ENCODE results near the gene ZFAND5. TPM values are rescaled to one million over a fixed set of nuclear protein-coding genes. Genes with fewer than 3 reads are reported as not detected.

Gene ZFAND5
- total and polyA plus RNA-seq, 4 donors: 147 to 369 (median 169) TPM

GRCh38 chr9:72399391-72399790 is 34.4 kb upstream of the ZFAND5 start:
- peaks cover 0 to 4% (median 0%) of the 10 kb centered on the region in 5 donors for H3K4me1 ChIP-seq (ENCODE audit: control insufficient read depth in 5 of 5, insufficient read depth in 5 of 5, low read length in 5 of 5)
- DNase-seq: no peak
- ATAC-seq (ENCODE audit: insufficient read depth, low FRiP score): no peak
- H3K27me3 ChIP-seq (ENCODE audit: control insufficient read depth in 3 of 3, insufficient read depth in 3 of 3, low read length in 2 of 3): no peaks in the 10 kb centered on the region
- H3K9ac ChIP-seq (ENCODE audit: insufficient read depth in 1 of 2, low read length in 2 of 2): no peak overlapping the region
- H3K27ac ChIP-seq (ENCODE audit: low read depth in 1 of 2, low read length in 1 of 2): no peak overlapping the region
- no peaks in the 10 kb centered on the region for H3K36me3 ChIP-seq (ENCODE audit: control insufficient read depth in 4 of 4, insufficient read depth in 4 of 4, low read length in 4 of 4)
- no peak overlapping the region for H3K4me3 ChIP-seq
- 95% methylated on average over 2 of the region's 2 CpGs for WGBS, 2 donors
- H3K9me3 ChIP-seq (ENCODE audit: control insufficient read depth in 4 of 4, insufficient read depth in 3 of 4, low read length in 3 of 4): no peaks in the 10 kb centered on the region
- TF ChIP-seq, protein P1, sequence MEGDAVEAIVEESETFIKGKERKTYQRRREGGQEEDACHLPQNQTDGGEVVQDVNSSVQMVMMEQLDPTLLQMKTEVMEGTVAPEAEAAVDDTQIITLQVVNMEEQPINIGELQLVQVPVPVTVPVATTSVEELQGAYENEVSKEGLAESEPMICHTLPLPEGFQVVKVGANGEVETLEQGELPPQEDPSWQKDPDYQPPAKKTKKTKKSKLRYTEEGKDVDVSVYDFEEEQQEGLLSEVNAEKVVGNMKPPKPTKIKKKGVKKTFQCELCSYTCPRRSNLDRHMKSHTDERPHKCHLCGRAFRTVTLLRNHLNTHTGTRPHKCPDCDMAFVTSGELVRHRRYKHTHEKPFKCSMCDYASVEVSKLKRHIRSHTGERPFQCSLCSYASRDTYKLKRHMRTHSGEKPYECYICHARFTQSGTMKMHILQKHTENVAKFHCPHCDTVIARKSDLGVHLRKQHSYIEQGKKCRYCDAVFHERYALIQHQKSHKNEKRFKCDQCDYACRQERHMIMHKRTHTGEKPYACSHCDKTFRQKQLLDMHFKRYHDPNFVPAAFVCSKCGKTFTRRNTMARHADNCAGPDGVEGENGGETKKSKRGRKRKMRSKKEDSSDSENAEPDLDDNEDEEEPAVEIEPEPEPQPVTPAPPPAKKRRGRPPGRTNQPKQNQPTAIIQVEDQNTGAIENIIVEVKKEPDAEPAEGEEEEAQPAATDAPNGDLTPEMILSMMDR (IDR thresholded peaks at IDR 0.05; ENCODE audit: control extremely low read depth, extremely low read depth): no peak

GRCh38 chr9:72396247-72397091 is 31.5 kb upstream of the ZFAND5 start:
- TF ChIP-seq, protein P1 (IDR thresholded peaks at IDR 0.05; ENCODE audit: control extremely low read depth, extremely low read depth): no peak
- Histone ChIP-seq H3K36me3 (ENCODE audit: control insufficient read depth in 4 of 4, insufficient read depth in 4 of 4, low read length in 4 of 4) (no peaks in the 10 kb centered on the region), H3K4me3 (no peak overlapping the region), H3K4me1 (ENCODE audit: control insufficient read depth in 5 of 5, insufficient read depth in 5 of 5, low read length in 5 of 5) (peaks cover 0 to 4% (median 0%) of the 10 kb centered on the region in 5 donors), H3K9ac (ENCODE audit: insufficient read depth in 1 of 2, low read length in 2 of 2) (no peak overlapping the region), H3K27me3 (ENCODE audit: control insufficient read depth in 3 of 3, insufficient read depth in 3 of 3, low read length in 2 of 3) (no peaks in the 10 kb centered on the region), H3K27ac (ENCODE audit: low read depth in 1 of 2, low read length in 1 of 2) (peak overlapping the region in 1 of 2 donors; percentile 68), H3K9me3 (ENCODE audit: control insufficient read depth in 4 of 4, insufficient read depth in 3 of 4, low read length in 3 of 4) (no peaks in the 10 kb centered on the region)
- 30 to 33% methylated on average over 7 of the region's 7 CpGs for WGBS, 2 donors
- DNase-seq (peak in 2 of 3 donors; percentile 35 to 59), ATAC-seq (ENCODE audit: insufficient read depth, low FRiP score) (peak; percentile 88)

DNA sequence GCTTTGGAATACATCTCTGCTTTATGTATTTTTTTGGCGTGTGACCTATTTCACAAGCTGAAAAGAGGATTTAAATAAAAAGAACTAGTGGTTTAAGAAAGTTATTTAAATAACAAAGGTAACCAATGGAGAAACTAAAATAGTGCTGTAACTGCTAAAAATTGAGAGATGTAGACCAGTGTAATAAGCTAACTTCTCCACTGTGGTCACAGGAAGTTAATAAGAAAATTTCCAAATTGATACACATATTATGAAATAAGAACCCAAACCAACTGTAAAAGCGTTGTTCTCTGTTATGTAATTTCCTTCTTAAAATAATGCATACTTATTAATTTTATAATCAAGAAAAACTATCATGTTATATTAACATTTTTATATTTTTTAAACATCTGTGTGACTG is 29.1 kb upstream of the ZFAND5 start:
- no peak for DNase-seq
- no peaks in the 10 kb centered on the region for H3K36me3 ChIP-seq (ENCODE audit: control insufficient read depth in 4 of 4, insufficient read depth in 4 of 4, low read length in 4 of 4)
- H3K9ac ChIP-seq (ENCODE audit: insufficient read depth in 1 of 2, low read length in 2 of 2): no peak overlapping the region
- no peak overlapping the region for H3K4me3 ChIP-seq
- H3K27me3 ChIP-seq (ENCODE audit: control insufficient read depth in 3 of 3, insufficient read depth in 3 of 3, low read length in 2 of 3): no peaks in the 10 kb centered on the region
- ATAC-seq (ENCODE audit: insufficient read depth, low FRiP score): no peak
- no peaks in the 10 kb centered on the region for H3K9me3 ChIP-seq (ENCODE audit: control insufficient read depth in 4 of 4, insufficient read depth in 3 of 4, low read length in 3 of 4)
- WGBS, 2 donors: 25 to 38% methylated on average over 2 of the region's 2 CpGs
- H3K27ac ChIP-seq (ENCODE audit: low read depth in 1 of 2, low read length in 1 of 2): no peak overlapping the region
- TF ChIP-seq, protein P1 (IDR thresholded peaks at IDR 0.05; ENCODE audit: control extremely low read depth, extremely low read depth): no peak
- peaks cover 0 to 4% (median 0%) of the 10 kb centered on the region in 5 donors for H3K4me1 ChIP-seq (ENCODE audit: control insufficient read depth in 5 of 5, insufficient read depth in 5 of 5, low read length in 5 of 5)
